Spleen (tissue), 11 donors: Measurements from ENCODE around the gene NFAT5. TPM values are rescaled to one million over a fixed set of nuclear protein-coding genes. Genes with fewer than 3 reads are reported as not detected.

Experiments
- DNase-seq: peaks from one replicate; pipeline ENCODE4 v3.0.0-alpha.2; 2020
- H3K27ac ChIP-seq, 8 donors: fragments of 200-600 bp; sonication (generic) in 7 of 8; 1 replicate in 4 of 8; 2 replicates in 4 of 8; pipeline versions ENCODE4 v1.5.0 to v1.8.0; 2016 to 2021; ENCODE audit warnings: inconsistent platforms in 4 of 8, mild to moderate bottlenecking in 4 of 8, moderate library complexity in 1 of 8
- H3K27me3 ChIP-seq, 7 donors: fragments of 200-600 bp; sonication (generic) in 6 of 7; replicated peaks in 1 of 7; 1 replicate in 4 of 7; 2 replicates in 3 of 7; pipeline versions ENCODE4 v1.5.0 to v1.8.0; 2016 to 2021; ENCODE audit warnings: inconsistent platforms in 3 of 7, mild to moderate bottlenecking in 1 of 7
- H3K36me3 ChIP-seq, 6 donors: fragments of 200-600 bp; sonication (generic) in 5 of 6; 1 replicate in 4 of 6; 2 replicates in 2 of 6; pipeline versions ENCODE4 v1.5.0 to v1.8.0; 2016 to 2021; ENCODE audit warnings: inconsistent platforms in 2 of 6
- H3K4me1 ChIP-seq, 6 donors: fragments of 200-600 bp; sonication (generic) in 5 of 6; 1 replicate in 3 of 6; 2 replicates in 3 of 6; pipeline versions ENCODE4 v1.5.0 to v1.8.0; 2016 to 2021; ENCODE audit warnings: inconsistent platforms in 3 of 6
- H3K4me3 ChIP-seq, 8 donors: fragments of 200-600 bp; sonication (generic) in 7 of 8; 1 replicate in 4 of 8; 2 replicates in 4 of 8; pipeline versions ENCODE4 v1.5.0 to v1.8.0; 2016 to 2021; ENCODE audit warnings: inconsistent platforms in 4 of 8, mild to moderate bottlenecking in 4 of 8, moderate library complexity in 2 of 8
- H3K9me3 ChIP-seq, 8 donors: fragments of 200-600 bp; sonication (generic) in 7 of 8; 1 replicate in 4 of 8; 2 replicates in 4 of 8; pipeline versions ENCODE4 v1.5.0 to v1.8.0; 2016 to 2021; ENCODE audit warnings: inconsistent platforms in 4 of 8
- POLR2A ChIP-seq, 3 donors: fragments of 450-650 bp; IDR thresholded peaks; one replicate each; pipeline ENCODE4 v1.5.1; 2017; ENCODE audit warnings: antibody characterized with exemption in 3 of 3, mild to moderate bottlenecking in 1 of 3
- POLR2AphosphoS5 ChIP-seq, 3 donors: sonication (generic); formaldehyde crosslinking; IDR thresholded peaks; one replicate each; pipeline ENCODE4 v1.5.1; 2017; ENCODE audit warnings: antibody characterized with exemption in 3 of 3
- WGBS, 5 donors: extraction: QIAGEN DNeasy Blood & Tissue Kit in 3 of 5; methylation state at CpG; one replicate each; pipeline versions ENCODE4 v1.1.5 to v1.1.7; 2013 to 2018; 5-methylcytosine and 5-hydroxymethylcytosine counted together
- intact Hi-C: fragments of 100-400 bp; cut with DNase I; formaldehyde crosslinking; loops from one replicate; pipeline ENCODE4 v1.15.0; 2023; ENCODE audit warnings: low total_unique reads
- polyA plus RNA-seq, 3 donors: library from polyadenylated mRNA; stranded (reverse); fragments of 200-250 nt; gene quantifications; one replicate each; pipeline ENCODE4 v1.2.1, GENCODE V29; 2013
- total RNA-seq, 7 donors: library from RNA; depleted of rRNA in 3 of 7; stranded (reverse); fragments of >200 nt in 3 of 7; fragmentation: NEBNext Ultra II Directional in 4 of 7; extraction: Animal tissue kit (Norgen Biotek cat#: 25700) in 4 of 7; gene quantifications; one replicate each; pipeline versions ENCODE4 v1.1.0 to v1.2.1, GENCODE V29; 2016 to 2021
- TF ChIP-seq, protein P1 (sequence below), 11 experiments: fragments of 200-600 bp in 7 of 11; fragments of 450-650 bp in 4 of 11; sonication (generic) in 4 of 11; IDR thresholded peaks in 8 of 11; conservative IDR thresholded peaks in 3 of 11; 1 replicate in 7 of 11; 2 replicates in 4 of 11; pipeline versions ENCODE4 v1.4.0 to v1.8.0; 2016 to 2021; ENCODE audit warnings: antibody characterized with exemption in 11 of 11, inconsistent platforms in 4 of 11, mild to moderate bottlenecking in 1 of 11
- donor health status: healthy with polysubstance abuse.
- donor health status: DM: no; HTN: no; CAD: no; lungs with moderate emphysema.
- donor health status: DM: no; HTN: no; CAD: no.
- donor health status: Bipolar disorder and iron deficiency.
- donor health status: healthy.
- donor health status: DM: no; HTN: no; CAD: no.
- donor health status: DM: yes; HTN: yes; CAD: no.

Gene NFAT5
- total and polyA plus RNA-seq, 10 donors: 0.79 to 96.8 (median 54.5) TPM

DNA sequence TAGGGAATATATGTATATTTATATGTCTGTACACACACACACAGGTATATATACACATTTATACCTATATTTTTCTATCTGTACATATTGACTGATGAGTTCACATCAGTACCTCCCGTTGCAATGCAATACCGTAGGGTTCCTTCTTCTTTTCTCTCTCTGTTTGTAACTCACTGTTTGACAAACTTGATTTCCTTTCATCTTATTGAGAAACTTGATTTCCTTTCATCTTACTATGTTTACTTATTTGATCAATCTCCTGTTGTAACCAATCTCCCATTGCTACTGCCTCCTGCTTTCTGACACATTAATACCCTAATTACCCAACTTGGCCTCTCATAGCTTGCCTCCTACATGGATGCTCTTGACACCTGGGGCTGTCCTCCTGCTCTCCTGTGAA lies 49.8 kb downstream of the NFAT5 start:
- intact Hi-C loops: no loop called here
- WGBS, 5 donors: 48 to 91% (median 73%) methylated on average over 2 of the region's 2 CpGs
- no peak for TF ChIP-seq POLR2A (IDR thresholded peaks at IDR 0.05)
- no peak for TF ChIP-seq POLR2AphosphoS5 (IDR thresholded peaks at IDR 0.05)
- TF ChIP-seq, protein P1, sequence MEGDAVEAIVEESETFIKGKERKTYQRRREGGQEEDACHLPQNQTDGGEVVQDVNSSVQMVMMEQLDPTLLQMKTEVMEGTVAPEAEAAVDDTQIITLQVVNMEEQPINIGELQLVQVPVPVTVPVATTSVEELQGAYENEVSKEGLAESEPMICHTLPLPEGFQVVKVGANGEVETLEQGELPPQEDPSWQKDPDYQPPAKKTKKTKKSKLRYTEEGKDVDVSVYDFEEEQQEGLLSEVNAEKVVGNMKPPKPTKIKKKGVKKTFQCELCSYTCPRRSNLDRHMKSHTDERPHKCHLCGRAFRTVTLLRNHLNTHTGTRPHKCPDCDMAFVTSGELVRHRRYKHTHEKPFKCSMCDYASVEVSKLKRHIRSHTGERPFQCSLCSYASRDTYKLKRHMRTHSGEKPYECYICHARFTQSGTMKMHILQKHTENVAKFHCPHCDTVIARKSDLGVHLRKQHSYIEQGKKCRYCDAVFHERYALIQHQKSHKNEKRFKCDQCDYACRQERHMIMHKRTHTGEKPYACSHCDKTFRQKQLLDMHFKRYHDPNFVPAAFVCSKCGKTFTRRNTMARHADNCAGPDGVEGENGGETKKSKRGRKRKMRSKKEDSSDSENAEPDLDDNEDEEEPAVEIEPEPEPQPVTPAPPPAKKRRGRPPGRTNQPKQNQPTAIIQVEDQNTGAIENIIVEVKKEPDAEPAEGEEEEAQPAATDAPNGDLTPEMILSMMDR (IDR thresholded peaks at IDR 0.05 in 8 of 11, conservative IDR thresholded peaks at IDR 0.05 in 3 of 11): no peak
- no peaks in the 10 kb centered on the region for H3K9me3 ChIP-seq
- no peak overlapping the region for H3K27ac ChIP-seq
- H3K4me1 ChIP-seq: peaks cover 14 to 79% (median 54%) of the 10 kb centered on the region in 6 donors
- H3K4me3 ChIP-seq: no peak overlapping the region
- no peaks in the 10 kb centered on the region for H3K27me3 ChIP-seq
- peaks cover 0 to 22% (median 0%) of the 10 kb centered on the region in 6 donors for H3K36me3 ChIP-seq
- DNase-seq: no peak

DNA sequence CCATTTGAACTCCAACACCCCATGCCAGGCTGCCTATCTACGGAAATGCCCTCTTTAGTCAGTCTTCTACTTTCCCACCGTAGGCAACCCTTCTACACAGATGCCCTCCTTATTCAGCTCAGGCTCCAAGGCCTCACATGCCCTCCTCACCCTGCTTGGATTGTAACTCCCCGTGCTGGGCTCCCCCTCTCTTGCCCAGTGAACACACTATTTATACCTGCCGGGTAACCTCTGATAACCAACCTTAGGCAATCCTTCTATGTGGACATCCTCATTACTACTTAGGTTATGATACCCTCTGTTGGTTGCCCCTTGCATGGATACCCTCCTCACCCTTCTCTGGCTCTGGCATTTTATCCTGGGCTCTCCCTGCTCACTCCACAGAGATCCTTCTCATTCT lies 50.3 kb downstream of the NFAT5 start:
- TF ChIP-seq, protein P1 (IDR thresholded peaks at IDR 0.05 in 8 of 11, conservative IDR thresholded peaks at IDR 0.05 in 3 of 11): no peak
- no peak for TF ChIP-seq POLR2A (IDR thresholded peaks at IDR 0.05)
- no peak for TF ChIP-seq POLR2AphosphoS5 (IDR thresholded peaks at IDR 0.05)
- Histone ChIP-seq H3K36me3 (peaks cover 0 to 22% (median 0%) of the 10 kb centered on the region in 6 donors), H3K4me3 (no peak overlapping the region), H3K27me3 (no peaks in the 10 kb centered on the region), H3K9me3 (no peaks in the 10 kb centered on the region), H3K4me1 (peaks cover 14 to 85% (median 53%) of the 10 kb centered on the region in 6 donors), H3K27ac (no peak overlapping the region)
- intact Hi-C loops: no loop called here
- WGBS, 5 donors: 91 to 98% (median 94%) methylated on average over 4 of the region's 4 CpGs
- no peak for DNase-seq

DNA sequence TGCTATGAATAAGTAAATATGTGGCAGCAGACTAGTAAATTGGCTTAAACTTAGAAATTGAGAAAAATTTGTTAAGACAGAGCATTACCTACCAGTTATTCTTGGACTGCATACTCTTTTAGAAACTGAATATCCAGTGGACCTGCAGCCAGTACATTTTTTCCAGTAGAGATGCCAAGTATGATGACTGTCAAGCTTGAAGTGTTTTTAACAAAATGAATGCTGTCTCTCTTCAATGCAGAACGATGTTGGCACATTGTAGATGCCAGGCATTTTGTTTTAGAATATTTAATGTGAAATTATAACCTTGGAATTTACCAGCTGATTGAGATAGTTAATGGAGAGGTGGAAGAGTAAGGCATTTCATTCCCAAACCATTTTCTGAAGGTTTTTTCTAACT lies 52.5 kb downstream of the NFAT5 start:
- Histone ChIP-seq H3K9me3 (no peaks in the 10 kb centered on the region), H3K4me3 (no peak overlapping the region), H3K27ac (peak overlapping the region in 1 of 8 donors; percentile 0), H3K4me1 (peaks cover 5 to 71% (median 38%) of the 10 kb centered on the region in 6 donors), H3K27me3 (no peaks in the 10 kb centered on the region), H3K36me3 (peaks cover 0 to 23% (median 0%) of the 10 kb centered on the region in 6 donors)
- WGBS, 5 donors: 66 to 78% (median 69%) methylated on average over 1 of the region's 1 CpG
- intact Hi-C loops: no loop called here
- DNase-seq: no peak
- TF ChIP-seq, protein P1 (IDR thresholded peaks at IDR 0.05 in 8 of 11, conservative IDR thresholded peaks at IDR 0.05 in 3 of 11): no peak
- TF ChIP-seq POLR2AphosphoS5 (IDR thresholded peaks at IDR 0.05) (no peak), POLR2A (IDR thresholded peaks at IDR 0.05) (no peak)

DNA sequence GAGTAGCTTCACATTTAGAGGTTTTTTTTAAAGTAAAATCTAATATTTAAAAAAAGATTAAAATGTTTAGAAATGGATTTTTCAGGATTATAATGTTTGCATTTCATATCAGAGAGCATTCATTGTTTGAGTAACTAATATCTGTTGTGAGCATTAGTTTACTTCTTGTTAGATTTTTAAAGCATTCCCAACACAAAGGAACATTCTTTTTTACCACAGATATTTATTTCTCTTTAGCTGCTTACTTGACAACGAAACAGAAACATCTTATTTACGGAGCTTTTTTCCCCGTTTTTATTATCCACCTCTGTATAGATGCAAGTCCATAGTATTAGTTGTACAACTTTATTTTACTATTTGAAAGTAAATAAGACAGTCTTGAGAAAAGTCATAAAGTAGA lies 53.0 kb downstream of the NFAT5 start:
- H3K36me3 ChIP-seq: peaks cover 0 to 27% (median 0%) of the 10 kb centered on the region in 6 donors
- no peaks in the 10 kb centered on the region for H3K27me3 ChIP-seq
- DNase-seq: no peak
- H3K4me1 ChIP-seq: peaks cover 1 to 67% (median 34%) of the 10 kb centered on the region in 6 donors
- no peaks in the 10 kb centered on the region for H3K9me3 ChIP-seq
- H3K4me3 ChIP-seq: no peak overlapping the region
- WGBS, 5 donors: 75 to 91% (median 88%) methylated on average over 3 of the region's 3 CpGs
- TF ChIP-seq, protein P1 (IDR thresholded peaks at IDR 0.05 in 8 of 11, conservative IDR thresholded peaks at IDR 0.05 in 3 of 11): no peak
- TF ChIP-seq POLR2A (IDR thresholded peaks at IDR 0.05) (no peak), POLR2AphosphoS5 (IDR thresholded peaks at IDR 0.05) (no peak)
- intact Hi-C loops: no loop called here
- H3K27ac ChIP-seq: peak overlapping the region in 2 of 8 donors; percentile 0 to 43
